ENCODE results near the gene GLE1.

Gene GLE1

GRCh38 chr9:128556926-128557634 lies 52.6 kb downstream of the GLE1 start:
- no peak for DNase-seq (ENCODE audit: low read depth)
- TF ChIP-seq CTCF (conservative IDR thresholded peaks at IDR 0.05; ENCODE audit: low read depth, low read length) = no peak
- H3K4me3 ChIP-seq (ENCODE audit: low read length) = no peak overlapping the region

- DNase-seq (ENCODE audit: low read depth) = peak; percentile 89
- peak overlapping the region; percentile 22 for H3K4me3 ChIP-seq (ENCODE audit: low read length)
- TF ChIP-seq CTCF (conservative IDR thresholded peaks at IDR 0.05; ENCODE audit: low read depth, low read length) = no peak
Measured at GRCh38 chr9:128558431-128559310, 54.2 kb downstream of the GLE1 start.

- no peak overlapping the region for H3K4me3 ChIP-seq (ENCODE audit: low read length)
- no peak for DNase-seq (ENCODE audit: low read depth)
- no peak for TF ChIP-seq CTCF (conservative IDR thresholded peaks at IDR 0.05; ENCODE audit: low read depth, low read length)
Measured at GRCh38 chr9:128565578-128565977, 61.1 kb downstream of the GLE1 start.

- H3K4me3 ChIP-seq (ENCODE audit: low read length) = no peak overlapping the region
- no peak for DNase-seq (ENCODE audit: low read depth)
- no peak for TF ChIP-seq CTCF (conservative IDR thresholded peaks at IDR 0.05; ENCODE audit: low read depth, low read length)
Measured at GRCh38 chr9:128568470-128569078, 64.1 kb downstream of the GLE1 start.

GRCh38 chr9:128575469-128575868 lies 71.0 kb downstream of the GLE1 start:
- H3K4me3 ChIP-seq (ENCODE audit: low read length) = no peak overlapping the region
- no peak for DNase-seq (ENCODE audit: low read depth)
- TF ChIP-seq CTCF (conservative IDR thresholded peaks at IDR 0.05; ENCODE audit: low read depth, low read length) = no peak

- H3K4me3 ChIP-seq (ENCODE audit: low read length) = no peak overlapping the region
- no peak for TF ChIP-seq CTCF (conservative IDR thresholded peaks at IDR 0.05; ENCODE audit: low read depth, low read length)
- no peak for DNase-seq (ENCODE audit: low read depth)
Measured at GRCh38 chr9:128575916-128576315, 71.4 kb downstream of the GLE1 start.
